Activated B cell treated with CpG ODN at 0.5 μM for 24 hours (primary cell): Measurements from ENCODE around the gene RAB40A. TPM values are rescaled to one million over a fixed set of nuclear protein-coding genes. Genes with fewer than 3 reads are reported as not detected.
"Not testable (repeated sequence)": the region's sequence is repeated elsewhere in the genome, so short reads cannot be mapped to it uniquely, and the experiment has no call there.

ENCODE experiments used
- ATAC-seq: fragments of 200-7000 bp; cut with Tn5 transposase; one replicate; pipeline ENCODE4 v1.10.0; 2021; ENCODE audit warnings: low read depth, mild to moderate bottlenecking, moderate library complexity
- CTCF ChIA-PET: fragments of 350-600 bp; sonication (Branson Sonifier 250); formaldehyde crosslinking; loops from one replicate; lab custom pipeline; 2021; ENCODE audit warnings: antibody characterized with exemption; lab: Charles Lee
- POLR2A ChIA-PET: fragments of 350-600 bp; sonication (Branson Sonifier 250); formaldehyde crosslinking; loops from one replicate; lab custom pipeline; 2021; ENCODE audit warnings: antibody characterized with exemption; lab: Charles Lee
- DNase-seq: peaks from one replicate; pipeline ENCODE4 v3.0.0; 2022
- H3K27ac Mint-ChIP-seq: one replicate; pipeline ENCODE4 v1.8.0; 2020; ENCODE audit warnings: mixed read lengths
- H3K27me3 Mint-ChIP-seq: one replicate; pipeline ENCODE4 v1.8.0; 2021; ENCODE audit warnings: mixed read lengths
- H3K36me3 Mint-ChIP-seq: one replicate; pipeline ENCODE4 v1.8.0; 2021; ENCODE audit warnings: low read depth, mixed read lengths
- H3K4me1 Mint-ChIP-seq: one replicate; pipeline ENCODE4 v1.8.0; 2021; ENCODE audit warnings: mixed read lengths
- H3K4me3 Mint-ChIP-seq: one replicate; pipeline ENCODE4 v1.8.0; 2020; ENCODE audit warnings: mild to moderate bottlenecking, mixed read lengths
- H3K9me3 Mint-ChIP-seq: one replicate; pipeline ENCODE4 v1.8.0; 2020; ENCODE audit warnings: mixed read lengths
- CTCF ChIP-seq: fragments of 200-600 bp; IDR thresholded peaks from one replicate; pipeline ENCODE4 v1.8.0; 2022; ENCODE audit warnings: antibody characterized with exemption, mild to moderate bottlenecking
- intact Hi-C: fragments of 100-400 bp; cut with micrococcal nuclease; formaldehyde crosslinking; loops from one replicate; pipeline ENCODE4 v1.15.1; 2024
- total RNA-seq: library from RNA; stranded (reverse); gene quantifications from 2 replicates; pipeline ENCODE4 v1.2.3, GENCODE V29; 2022

RAB40A gene
- total RNA-seq, 1 donor from 2014 or later, result 0.11 TPM

- CTCF ChIA-PET, result interaction anchor here (1.7 kb wide), 1 partner anchor 277 kb away, joined by 6 read pairs; no protein-coding TSS in a partner anchor
- H3K9me3 Mint-ChIP-seq, result no peaks in the 10 kb centered on the region
- H3K27ac Mint-ChIP-seq, result no peak overlapping the region
- no peaks in the 10 kb centered on the region for H3K36me3 Mint-ChIP-seq
- no peaks in the 10 kb centered on the region for H3K4me1 Mint-ChIP-seq
- H3K27me3 Mint-ChIP-seq, result no peaks in the 10 kb centered on the region
- no peak for ATAC-seq
- no peak for DNase-seq
- POLR2A ChIA-PET, result no interaction called here
- no peak overlapping the region for H3K4me3 Mint-ChIP-seq
- TF ChIP-seq CTCF, result no peak
- intact Hi-C loops, result no loop called here
Observed at GRCh38 chrX:103488332-103488731, 31.0 kb downstream of the RAB40A start.

DNA sequence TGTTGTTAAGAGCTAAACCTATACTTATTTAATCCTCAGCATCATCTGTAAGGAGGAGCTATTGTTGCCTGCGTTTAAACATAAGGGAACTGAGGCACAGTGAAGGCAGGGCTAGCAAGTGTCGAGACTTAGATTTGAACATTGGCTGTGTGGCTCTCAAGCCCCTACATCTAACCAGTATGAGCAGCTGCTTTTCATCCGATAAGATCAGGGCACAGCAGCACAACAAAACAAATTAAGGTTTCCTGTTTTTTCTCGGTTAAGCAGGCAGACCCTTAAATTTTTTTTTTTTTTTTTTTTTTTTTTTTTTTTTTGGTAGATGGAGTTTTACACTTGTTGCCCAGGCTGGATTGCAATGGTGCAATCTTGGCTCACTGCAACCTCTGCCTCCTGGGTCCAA lies 35.6 kb downstream of the RAB40A start:
- Mint-ChIP-seq H3K36me3 (no peaks in the 10 kb centered on the region), H3K9me3 (no peaks in the 10 kb centered on the region), H3K27me3 (no peaks in the 10 kb centered on the region), H3K27ac (no peak overlapping the region), H3K4me3 (no peak overlapping the region), H3K4me1 (no peaks in the 10 kb centered on the region)
- no peak for TF ChIP-seq CTCF
- POLR2A ChIA-PET, result no interaction called here
- DNase-seq, result no peak
- CTCF ChIA-PET, result no interaction called here
- intact Hi-C loops, result no loop called here
- ATAC-seq, result no peak

DNA sequence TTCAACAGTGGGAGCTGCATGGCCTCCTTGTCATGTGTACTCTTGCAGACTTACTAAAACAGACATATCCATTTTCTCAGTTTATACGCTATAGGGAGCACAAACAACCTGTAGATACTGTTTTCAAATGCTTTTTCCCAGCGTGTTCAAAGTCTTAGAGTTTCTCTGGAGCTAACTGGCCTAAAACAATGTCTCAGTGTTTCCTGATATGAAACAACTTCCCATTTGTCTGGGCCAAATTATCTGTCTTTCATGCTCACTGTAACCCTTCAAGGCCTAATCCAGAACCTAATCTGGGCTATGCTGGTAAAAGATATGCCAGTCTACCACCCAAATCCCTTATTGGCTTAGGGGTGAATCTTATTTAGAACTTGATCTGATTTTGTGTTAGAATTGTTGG lies 38.8 kb downstream of the RAB40A start:
- Mint-ChIP-seq H3K36me3 (no peaks in the 10 kb centered on the region), H3K9me3 (no peaks in the 10 kb centered on the region), H3K27me3 (no peaks in the 10 kb centered on the region), H3K4me3 (no peak overlapping the region), H3K27ac (no peak overlapping the region), H3K4me1 (no peaks in the 10 kb centered on the region)
- no peak for TF ChIP-seq CTCF
- ChIA-PET POLR2A (no interaction called here), CTCF (no interaction called here)
- ATAC-seq (no peak), DNase-seq (no peak)
- intact Hi-C loops, result no loop called here

- CTCF ChIA-PET, result no interaction called here
- Mint-ChIP-seq H3K27ac (no peak overlapping the region), H3K4me3 (no peak overlapping the region), H3K4me1 (no peaks in the 10 kb centered on the region), H3K9me3 (no peaks in the 10 kb centered on the region), H3K27me3 (no peaks in the 10 kb centered on the region), H3K36me3 (no peaks in the 10 kb centered on the region)
- no peak for TF ChIP-seq CTCF
- POLR2A ChIA-PET, result no interaction called here
- DNase-seq (no peak), ATAC-seq (no peak)
- intact Hi-C loops, result no loop called here
Observed at GRCh38 chrX:103477496-103477895, 41.8 kb downstream of the RAB40A start.

DNA sequence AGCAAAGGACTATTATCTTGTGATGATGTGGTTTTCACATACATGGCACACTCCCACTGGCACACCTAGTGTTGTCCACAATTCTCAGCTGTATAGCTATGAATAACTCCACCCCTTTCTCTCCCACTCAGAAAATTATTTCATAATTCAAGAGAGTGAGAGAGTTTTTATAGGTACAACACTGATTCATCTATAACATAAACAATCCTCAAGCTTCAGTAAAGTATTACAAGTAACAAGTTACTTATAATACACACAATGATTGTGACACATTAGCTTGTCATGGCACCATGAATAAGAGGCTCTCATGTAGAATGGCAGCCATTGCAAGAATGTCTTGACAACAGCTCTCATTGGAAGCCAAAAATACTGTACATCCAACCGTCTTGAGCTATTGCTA lies 43.9 kb downstream of the RAB40A start:
- DNase-seq, result no peak
- Mint-ChIP-seq H3K27me3 (no peaks in the 10 kb centered on the region), H3K4me1 (no peaks in the 10 kb centered on the region), H3K36me3 (no peaks in the 10 kb centered on the region), H3K9me3 (no peaks in the 10 kb centered on the region), H3K4me3 (no peak overlapping the region), H3K27ac (no peak overlapping the region)
- ChIA-PET CTCF (no interaction called here), POLR2A (no interaction called here)
- intact Hi-C loops, result no loop called here
- no peak for ATAC-seq
- TF ChIP-seq CTCF, result no peak

GRCh38 chrX:103469977-103470376 lies 49.3 kb downstream of the RAB40A start:
- H3K27ac Mint-ChIP-seq, H3K27me3 Mint-ChIP-seq, ATAC-seq, H3K9me3 Mint-ChIP-seq, H3K4me1 Mint-ChIP-seq, H3K36me3 Mint-ChIP-seq, CTCF ChIA-PET, intact Hi-C loops, DNase-seq, H3K4me3 Mint-ChIP-seq, POLR2A ChIA-PET: not testable (repeated sequence)
